ENCODE results near the gene ARHGAP33. TPM values are rescaled to one million over a fixed set of nuclear protein-coding genes. Genes with fewer than 3 reads are reported as not detected.
"Not testable (repeated sequence)": the region's sequence is repeated elsewhere in the genome, so short reads cannot be mapped to it uniquely, and the experiment has no call there.

Gene ARHGAP33
- total RNA-seq, 1 experiment from 2014 or later = 2.3 TPM

DNA sequence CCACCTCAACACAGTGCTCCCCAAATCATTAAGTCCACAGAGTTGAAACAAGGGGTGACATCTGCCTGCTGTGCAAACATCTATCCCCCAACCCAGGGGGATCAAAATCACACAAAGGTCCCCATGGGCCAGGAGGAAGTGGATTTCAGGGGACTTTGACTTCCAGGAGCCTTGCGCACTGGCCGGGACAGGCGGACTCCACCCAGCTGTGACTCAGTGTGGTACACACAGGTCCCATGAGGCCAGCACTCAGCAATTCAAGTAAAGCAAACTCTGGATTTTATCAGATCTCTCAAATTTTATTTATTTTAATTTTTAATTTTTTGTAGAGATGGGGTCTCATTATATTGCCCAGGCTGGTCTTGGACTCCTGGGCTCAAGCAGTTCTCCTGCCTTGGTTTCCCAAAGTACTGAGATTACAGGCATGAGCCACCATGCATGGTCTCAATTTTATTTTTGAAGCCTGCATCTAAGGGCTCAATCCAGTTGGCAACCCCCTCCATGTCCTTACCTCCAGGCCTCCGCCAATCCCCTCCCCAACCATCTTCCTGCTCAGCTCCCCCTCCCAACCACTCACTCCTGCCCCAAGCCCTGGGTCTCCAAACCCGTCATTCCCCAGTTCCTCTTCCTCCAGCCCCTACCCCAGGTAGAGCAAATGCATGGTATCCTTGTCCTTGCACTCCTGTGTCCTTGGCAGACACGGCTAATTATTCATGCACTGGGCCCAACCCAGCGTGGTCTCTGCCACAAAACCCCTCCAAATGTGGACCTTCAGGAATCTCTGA, 18.2 kb downstream of the ARHGAP33 start:
- no peak for DNase-seq (ENCODE audit: low read depth)

DNA sequence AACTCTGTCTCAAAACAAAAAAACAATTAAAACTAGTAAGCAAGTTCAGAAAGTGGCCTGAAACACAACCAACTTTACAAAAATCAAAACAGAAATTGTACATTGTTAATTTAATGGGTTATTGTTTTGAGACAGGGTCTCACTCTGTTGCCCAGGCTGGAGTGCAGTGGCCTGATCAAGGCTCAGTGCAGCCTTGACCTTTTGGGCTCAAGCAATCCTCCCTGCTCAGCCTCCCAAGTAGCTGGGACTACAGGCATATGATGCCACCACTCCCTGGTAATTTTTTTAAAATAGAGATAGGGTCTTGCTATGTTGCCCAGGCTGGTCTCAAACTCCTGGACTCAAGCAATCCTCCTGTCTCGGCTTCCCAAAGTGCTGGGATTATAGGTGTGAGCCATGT, 20.2 kb downstream of the ARHGAP33 start:
- DNase-seq (ENCODE audit: low read depth) = not testable (repeated sequence)

DNA sequence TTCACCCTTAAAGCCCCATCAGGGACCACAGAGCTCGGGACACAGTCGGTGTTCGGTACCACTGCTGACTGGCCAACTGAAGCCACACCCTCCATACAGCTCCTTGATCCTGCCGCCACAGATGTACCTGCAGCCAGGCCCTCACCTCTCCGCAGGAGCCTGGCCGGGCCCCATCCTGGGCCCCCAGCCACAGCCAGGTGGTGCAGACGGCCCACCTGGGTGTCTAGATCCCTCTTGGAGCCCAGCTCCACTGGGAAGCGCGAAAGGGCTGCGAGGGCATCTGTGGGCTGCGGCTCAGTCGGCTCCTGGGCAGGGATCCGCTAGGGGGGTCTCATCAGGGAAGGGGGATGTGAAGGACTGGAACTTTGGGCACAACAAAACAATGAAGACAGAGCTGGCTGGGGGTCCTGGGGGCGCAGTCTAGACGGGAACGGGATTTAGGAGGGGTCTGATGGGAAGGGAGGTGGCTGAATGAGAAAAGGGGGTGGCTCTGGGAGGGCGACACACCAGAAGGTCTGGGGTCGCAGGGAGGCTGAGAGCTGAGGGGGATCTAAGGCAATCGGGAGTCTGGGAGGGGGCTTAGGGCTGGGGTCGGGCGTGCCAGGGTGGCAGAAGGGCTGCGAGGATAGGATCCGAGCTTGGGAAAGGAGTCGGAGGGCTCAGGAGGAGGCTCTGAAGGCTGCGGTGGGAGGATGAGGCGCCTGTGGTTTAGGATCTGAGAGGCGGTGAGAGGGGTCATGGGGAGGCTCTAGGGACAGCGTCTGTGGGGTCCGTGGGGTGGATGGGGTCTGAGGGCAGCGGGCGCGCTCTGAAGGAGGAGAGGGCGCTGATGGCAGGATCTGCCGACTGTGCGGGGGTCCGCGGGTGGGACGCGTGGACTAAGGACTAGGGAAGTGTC, 21.5 kb downstream of the ARHGAP33 start:
- no peak for DNase-seq (ENCODE audit: low read depth)

DNA sequence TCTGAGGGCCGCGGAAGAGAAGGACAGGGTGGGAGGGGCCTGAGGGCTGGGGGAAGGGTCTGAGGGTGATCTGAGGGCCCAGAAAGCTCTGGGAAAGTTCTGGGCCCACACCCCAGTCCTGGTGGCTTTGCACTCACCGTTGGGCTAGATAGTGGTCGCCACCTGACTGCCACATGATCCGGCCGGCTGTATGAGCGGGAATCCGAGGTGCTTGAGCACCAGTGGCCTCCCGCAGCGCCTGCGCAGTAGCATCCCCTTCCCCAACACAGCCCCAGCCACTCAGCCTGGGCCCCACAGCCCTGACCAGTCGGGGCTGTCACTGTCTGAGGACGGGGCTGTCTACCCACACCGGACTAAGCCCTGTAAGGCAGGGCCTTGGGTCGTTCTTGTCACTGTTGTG, 22.3 kb downstream of the ARHGAP33 start:
- DNase-seq (ENCODE audit: low read depth) = no peak

DNA sequence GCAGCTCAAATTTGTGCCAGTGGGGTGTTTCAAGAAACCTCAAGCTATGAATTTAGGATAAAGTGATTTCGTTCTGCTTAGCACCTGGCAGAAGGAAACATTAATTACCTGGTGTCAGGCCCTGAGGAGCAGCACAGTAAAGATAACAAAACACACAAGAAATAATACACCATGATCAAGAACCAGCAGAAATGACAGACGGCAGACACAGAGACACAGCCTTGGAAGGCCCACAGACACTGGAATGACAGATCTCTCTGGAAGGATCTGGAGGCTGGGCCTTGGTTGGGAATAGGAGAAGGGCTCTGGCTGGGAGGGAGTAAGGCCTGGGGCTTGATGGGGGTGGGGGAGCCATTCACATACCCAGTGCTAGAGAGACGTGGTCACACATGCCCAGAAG, 26.5 kb downstream of the ARHGAP33 start:
- no peak for DNase-seq (ENCODE audit: low read depth)

DNA sequence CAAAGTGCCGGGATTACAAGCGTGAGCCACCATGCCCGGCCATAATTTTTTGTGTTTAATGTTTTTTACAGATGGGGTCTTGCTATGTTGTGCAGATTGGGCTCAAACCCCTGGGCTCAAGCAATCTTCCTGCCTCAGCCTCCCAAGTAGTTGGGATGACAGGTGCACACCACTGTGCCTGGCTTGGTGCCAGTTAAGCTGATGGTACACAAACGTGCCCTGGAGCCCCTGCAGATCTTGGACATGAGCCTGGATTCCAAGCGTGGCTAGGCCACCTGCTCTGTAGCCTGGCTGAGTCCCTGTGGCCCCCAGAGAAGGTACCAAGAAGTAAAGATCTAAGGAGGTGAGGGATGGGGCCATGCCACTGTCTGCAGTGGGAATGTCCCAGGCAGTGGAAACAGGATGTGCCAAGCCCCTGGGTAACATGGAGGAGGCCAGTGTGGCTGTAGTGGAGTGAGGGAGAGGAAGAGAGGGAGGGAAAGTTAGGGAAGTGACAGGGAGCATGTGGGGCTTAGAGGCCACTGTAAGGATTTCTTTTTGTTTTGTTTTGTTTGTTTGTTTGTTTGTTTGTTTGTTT, 30.2 kb downstream of the ARHGAP33 start:
- no peak for DNase-seq (ENCODE audit: low read depth)

DNA sequence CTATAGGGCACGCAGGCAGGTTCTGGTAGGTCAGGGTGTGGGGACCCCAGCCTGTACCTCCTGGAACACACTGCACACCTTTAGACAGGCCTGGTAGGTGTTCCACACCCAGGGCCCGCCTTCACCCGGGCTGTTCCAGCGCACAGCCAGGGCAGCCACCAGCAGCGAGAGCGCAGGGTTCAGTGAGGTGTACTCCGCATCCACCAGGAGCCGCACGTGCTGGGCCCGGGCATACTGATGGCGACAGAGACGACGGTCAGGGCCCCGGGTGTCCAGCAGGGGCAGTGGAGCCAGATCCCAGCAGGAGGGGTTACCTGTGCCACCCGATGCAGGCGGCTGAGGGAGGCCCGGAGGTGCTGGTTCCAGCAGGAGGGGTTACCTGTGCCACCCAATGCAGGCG, 31.2 kb downstream of the ARHGAP33 start:
- DNase-seq (ENCODE audit: low read depth) = no peak

DNA sequence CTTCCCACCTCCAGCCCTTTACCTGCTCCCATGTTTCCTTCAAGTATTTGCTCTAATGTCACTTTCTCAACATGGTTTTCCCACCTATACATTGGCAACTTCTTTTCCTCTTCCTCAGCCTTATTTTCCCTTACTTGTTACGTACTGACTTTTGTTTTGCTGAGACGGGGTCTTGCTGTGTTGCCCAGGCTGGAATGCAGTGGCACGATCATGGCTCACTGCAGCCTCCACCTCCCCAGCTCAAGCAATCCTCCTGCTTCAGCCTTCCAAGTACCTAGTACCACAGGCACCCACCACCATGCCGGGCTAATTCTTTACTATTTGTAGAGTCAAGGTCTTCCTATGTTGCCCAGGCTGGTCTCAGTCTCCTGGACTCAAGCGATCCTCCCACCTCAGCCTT, 32.3 kb downstream of the ARHGAP33 start:
- DNase-seq (ENCODE audit: low read depth) = no peak

DNA sequence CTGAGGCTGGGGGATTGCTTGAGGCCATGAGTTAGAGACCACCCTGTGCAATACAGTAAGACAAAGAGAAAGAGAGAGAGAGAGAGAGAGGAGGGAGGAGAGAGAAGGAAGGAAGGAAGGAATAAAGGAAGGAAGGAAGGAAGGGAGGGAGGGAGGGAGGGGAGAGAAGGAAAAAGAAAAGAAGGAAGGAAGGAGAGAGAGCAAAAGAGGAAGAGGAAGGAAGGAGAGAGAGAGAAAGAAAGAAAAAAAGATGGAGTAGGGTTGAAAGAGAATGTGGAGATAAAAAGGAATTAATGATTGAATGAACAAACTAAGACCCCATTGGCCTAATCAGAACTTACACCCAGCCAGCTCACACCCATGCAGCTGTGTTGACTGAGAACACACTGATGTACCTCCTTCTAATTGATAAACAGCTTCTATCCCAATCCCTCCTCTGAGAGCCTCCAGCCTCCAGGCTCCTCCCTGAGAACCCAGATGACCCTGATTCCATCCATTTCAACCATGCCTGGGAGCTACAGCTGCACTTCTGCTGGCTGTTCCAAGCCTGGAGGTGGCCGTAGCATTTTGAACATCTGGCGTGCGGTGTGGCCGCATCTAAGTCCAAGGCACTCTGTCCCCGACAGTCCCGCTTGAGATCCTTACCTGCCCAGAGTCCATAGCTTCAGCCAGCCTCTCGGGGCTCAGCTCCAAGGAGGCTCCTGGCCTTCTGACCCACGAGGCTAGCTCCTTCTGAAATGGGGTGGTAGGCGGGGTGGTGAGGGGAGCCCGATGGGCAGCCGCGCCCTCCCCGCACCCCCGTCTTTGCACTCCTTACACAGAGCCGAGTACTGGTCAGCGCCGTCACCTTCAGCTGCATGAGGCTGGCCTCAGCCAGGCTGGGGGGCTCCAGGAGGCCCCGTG, 36.2 kb downstream of the ARHGAP33 start:
- DNase-seq (ENCODE audit: low read depth) = no peak

DNA sequence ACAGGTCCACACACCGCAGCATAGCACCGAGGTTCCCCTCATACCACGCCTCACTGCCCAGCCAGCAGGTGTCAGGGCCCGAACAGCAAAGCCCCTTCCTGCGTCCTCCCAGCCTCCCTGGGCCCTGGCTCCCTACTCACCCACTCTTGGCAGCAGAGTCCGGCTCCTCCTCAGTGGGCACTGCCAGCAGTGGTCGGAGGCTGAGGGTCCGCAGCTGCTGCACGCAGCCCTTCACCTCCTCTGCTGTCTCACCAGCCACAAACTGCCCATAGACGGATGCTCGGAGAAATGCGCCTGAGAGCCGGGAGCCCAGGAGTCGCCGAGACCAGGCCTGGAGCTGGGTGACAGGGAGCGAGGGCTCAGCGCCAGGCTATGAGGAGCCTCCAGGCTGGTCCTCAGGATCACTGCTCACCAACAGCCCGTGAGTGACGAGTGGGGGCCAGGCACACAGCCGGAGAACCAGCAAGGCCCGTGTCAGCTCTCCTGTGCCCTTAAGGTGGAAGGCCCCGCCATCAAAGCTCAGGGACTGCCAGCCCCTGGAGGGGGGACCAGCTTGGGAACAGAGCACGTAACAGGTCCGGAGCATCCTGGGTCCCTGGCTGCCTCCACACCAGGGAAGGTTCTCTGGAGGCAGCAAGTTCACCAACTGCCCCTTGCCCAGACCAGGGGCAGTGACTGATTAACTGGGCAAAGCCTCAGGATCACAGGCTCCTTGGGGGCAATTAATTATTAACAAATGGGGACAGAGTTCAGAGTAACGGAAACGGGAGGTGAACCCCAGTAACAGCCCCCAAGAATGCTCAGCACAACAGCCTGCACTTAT, 37.1 kb downstream of the ARHGAP33 start, which contains the start of gene PRODH2:
Gene PRODH2 (minus strand): TSS at position 626 of the 823 bp plus-strand sequence. CDS start 40 bp downstream, at position 586.
- no peak for DNase-seq (ENCODE audit: low read depth)

DNA sequence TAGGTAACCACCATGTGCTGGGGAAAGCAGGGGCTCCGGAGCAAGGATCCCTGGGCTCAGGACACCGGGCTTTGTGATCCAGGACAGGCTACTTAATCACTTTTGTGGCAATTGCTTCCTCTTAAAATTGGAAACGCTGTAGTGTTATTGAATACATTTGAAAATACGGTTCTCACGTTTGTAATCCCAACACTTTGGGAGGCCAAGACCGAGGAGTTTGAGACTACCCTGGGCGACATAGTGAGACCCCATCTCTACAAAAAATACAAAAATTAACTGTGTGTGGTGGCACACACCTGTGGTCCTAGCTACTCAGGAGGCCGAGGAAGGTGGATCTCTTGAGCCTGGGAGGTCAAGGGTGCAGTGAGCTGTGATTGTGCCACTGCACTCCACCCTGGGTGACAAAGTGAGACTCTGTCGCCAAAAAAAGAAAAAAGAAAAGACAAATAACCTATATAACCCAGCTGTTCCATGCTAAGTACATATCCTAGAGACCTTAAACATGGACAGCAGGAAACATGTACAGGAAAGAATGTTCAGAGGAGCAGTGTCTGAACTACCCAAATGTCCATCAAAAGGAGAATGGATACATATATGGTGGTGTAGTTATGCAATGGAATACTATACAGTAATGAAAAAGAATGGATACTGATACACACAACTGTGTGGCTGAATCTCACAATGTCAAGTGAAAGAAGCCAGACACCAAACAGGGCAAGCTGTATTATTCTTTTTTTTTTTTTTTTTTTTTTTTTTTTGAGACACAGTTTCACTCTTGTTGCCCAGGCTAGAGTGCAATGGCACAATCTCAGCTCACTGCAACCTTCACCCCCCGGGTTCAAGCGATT, 37.9 kb downstream of the ARHGAP33 start:
- DNase-seq (ENCODE audit: low read depth) = no peak

DNA sequence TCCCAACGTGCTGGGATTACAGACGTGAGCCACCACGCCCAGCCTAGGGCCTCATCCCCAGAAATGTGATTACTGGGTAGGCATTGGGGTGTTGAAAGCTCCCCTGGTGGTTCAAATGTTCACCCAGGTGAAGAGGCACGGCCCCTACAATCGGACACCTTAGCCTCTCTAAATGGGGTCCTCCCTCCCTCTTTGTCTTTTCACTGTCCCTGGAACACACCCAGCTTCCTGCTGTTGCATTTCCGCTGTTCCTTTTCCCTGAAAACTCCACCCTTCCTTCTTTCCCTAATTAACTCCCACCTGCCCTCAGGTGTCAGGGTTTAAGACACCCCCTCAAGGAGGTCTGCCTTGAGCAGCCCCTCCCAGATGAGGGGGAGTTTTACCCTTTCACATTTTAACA, 40.9 kb downstream of the ARHGAP33 start:
- no peak for DNase-seq (ENCODE audit: low read depth)

DNA sequence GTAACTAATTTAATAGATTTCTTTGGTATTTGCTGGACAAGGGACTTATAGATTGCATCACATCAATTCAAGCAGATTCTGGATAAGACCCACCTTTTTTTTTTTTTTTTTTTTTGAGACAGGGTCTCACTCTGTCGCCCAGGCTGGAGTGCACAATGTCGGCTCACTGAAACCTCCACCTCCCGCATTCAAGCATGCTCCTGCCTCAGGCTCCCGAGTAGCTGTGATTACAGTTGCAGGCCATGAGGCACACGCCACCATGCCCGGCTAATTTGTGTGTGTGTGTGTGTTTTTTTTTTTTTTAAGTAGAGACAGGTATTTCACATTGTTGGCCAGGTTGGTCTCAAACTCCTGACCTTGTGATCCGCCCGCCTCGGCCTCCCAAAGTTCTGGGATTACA, 41.5 kb downstream of the ARHGAP33 start:
- DNase-seq (ENCODE audit: low read depth) = no peak

DNA sequence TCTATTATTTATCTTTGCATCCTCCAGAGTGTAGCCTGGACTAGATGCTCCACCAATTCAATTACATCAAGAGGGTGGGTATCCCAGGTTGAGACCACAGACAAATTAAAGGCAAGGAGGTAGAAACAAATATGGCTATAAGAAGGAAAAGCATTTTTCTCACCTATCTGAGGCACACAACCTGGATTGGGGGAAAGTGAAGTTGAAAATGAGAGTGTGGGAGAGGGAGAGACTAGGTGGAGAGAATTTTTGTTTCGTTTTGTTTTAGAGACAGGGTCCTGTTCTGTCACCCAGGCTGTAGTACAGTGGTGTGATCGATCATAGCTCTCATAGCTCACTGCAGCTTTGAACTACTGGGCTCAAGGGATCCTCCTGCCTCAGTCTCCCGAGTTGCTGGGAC, 43.1 kb downstream of the ARHGAP33 start:
- no peak for DNase-seq (ENCODE audit: low read depth)

DNA sequence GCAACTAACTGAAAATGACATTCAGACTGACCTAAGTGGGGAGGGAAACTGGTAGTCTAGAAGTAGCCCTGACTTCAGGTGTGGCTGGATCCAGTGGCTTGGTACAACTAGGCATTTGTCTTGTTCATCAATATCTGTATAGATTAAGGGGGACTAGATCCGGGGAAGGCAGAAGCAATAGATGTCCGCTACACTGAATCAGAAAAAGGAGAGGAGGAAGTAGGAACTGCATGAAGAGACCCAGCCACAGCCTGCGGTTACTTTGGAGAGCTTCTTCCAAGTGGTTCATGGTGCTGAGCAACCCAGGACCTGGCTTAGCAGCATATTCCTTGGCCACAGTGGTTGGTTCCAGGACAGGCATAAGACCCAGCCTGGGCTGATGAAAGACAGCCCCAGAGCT, 47.2 kb downstream of the ARHGAP33 start:
- no peak for DNase-seq (ENCODE audit: low read depth)

DNA sequence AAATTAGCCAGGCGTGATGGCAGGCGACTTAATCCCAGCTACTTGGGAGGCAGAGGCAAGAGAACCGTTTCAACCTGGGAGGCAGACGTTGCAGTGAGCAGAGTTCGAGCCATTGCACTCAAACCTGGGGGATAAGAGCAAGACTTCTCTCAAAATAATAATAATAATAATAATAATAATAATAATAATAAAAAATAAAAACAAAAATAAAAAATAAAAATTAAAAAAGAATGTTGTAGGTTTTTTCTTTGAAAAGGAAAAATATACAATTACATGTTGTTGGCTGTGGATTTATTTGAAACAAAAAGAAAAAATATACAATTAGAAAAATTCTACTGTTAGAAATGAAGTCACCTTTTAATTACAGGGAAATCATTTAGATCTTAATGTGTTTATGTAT, 48.8 kb downstream of the ARHGAP33 start:
- no peak for DNase-seq (ENCODE audit: low read depth)

DNA sequence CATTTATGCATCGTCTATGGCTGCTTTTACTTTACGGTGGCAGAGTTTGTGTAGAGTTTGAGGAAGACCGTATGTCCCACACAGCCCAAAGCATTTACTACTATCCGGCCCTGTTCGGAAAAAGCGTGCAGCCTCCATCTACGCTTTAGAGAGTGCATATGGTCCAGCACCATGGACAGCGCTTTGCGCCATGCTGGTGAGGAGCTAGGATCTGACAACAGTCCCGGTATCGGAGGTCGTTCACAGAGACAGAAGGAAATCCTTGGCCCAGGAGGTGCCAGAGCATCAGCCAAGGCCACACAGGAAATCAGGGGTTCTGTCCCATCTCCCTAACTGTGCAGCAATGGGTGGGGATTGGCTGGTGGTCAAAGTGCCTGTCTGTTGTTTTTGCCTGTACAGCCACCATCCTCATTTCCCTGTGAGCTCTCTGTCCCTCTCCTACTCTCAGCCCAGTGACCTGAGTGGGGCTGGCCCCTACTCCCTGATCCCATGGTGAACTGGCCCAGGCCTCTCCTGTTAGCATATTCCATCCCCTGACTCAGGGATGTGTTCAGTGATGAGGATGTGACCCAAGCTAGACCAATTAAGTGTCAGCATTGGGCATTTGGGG, 53.4 kb downstream of the ARHGAP33 start:
- DNase-seq (ENCODE audit: low read depth) = peak; percentile 68

DNA sequence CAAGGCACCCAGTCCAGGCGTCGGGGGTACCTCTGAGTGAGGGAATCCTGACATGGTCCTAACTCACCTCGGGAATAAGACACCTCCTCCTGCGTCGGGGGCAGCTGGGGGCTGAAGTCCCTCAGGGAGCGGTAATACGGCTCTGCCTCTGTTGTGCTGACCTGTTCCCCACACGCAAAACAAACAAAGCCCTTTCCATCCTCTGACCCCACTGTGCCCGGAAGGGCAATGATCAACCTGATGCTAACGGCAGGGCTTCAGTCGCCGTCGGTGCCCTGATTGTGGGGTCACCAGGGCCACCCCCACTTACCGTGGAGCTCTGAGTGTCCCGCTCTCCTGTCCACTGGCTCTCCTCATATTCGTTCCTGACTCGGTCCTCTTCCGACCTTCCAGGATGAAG, 55.6 kb downstream of the ARHGAP33 start:
- DNase-seq (ENCODE audit: low read depth) = no peak

DNA sequence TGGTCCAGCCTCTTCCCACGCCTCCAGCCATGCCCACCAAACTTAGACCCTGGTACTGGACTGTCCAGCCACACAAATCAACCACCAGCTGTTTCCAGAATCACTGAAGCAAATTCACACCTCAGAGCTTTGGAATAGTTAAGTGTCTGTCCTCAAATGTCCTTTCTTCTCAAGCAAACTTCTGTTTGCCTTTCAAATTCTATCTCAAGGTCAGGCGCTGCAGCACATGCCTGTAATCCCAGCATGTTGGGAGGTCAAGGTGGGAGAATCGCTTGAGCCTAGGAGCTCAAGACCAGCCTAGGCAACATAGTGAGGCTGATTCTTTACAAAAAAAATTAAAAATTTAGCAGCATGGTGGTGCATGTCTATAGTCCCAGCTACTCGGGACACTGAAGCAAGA, 56.7 kb downstream of the ARHGAP33 start:
- no peak for DNase-seq (ENCODE audit: low read depth)
